ENCODE measurements around the gene BCAS3.
A peak's percentile ranks its signal among the peaks of the same experiment; 100 is the strongest.
"Not testable (repeated sequence)": the region's sequence is repeated elsewhere in the genome, so short reads cannot be mapped to it uniquely, and the experiment has no call there.

The BCAS3 gene

GRCh38 chr17:60934723-60935122, 257.1 kb downstream of the BCAS3 start:
- DNase-seq (ENCODE audit: low read depth): no peak

GRCh38 chr17:60935991-60936390, 258.3 kb downstream of the BCAS3 start:
- DNase-seq (ENCODE audit: low read depth): not testable (repeated sequence)

- no peak for DNase-seq (ENCODE audit: low read depth)
Observed at GRCh38 chr17:60939318-60939717, 261.7 kb downstream of the BCAS3 start.

GRCh38 chr17:60941028-60941427, 263.4 kb downstream of the BCAS3 start:
- peak; percentile 96 for DNase-seq (ENCODE audit: low read depth)

GRCh38 chr17:60941571-60941970, 263.9 kb downstream of the BCAS3 start:
- DNase-seq (ENCODE audit: low read depth): no peak

GRCh38 chr17:60944751-60945150, 267.1 kb downstream of the BCAS3 start:
- no peak for DNase-seq (ENCODE audit: low read depth)

- peak; percentile 6 for DNase-seq (ENCODE audit: low read depth)
Observed at GRCh38 chr17:60947100-60947499, 269.4 kb downstream of the BCAS3 start.

- DNase-seq (ENCODE audit: low read depth): no peak
Observed at GRCh38 chr17:60947543-60947942, 269.9 kb downstream of the BCAS3 start.

- no peak for DNase-seq (ENCODE audit: low read depth)
Observed at GRCh38 chr17:60952747-60953146, 275.1 kb downstream of the BCAS3 start.

GRCh38 chr17:60959011-60959410, 281.4 kb downstream of the BCAS3 start:
- DNase-seq (ENCODE audit: low read depth): peak; percentile 58

- peak; percentile 13 for DNase-seq (ENCODE audit: low read depth)
Observed at GRCh38 chr17:60959696-60960095, 282.0 kb downstream of the BCAS3 start.

- DNase-seq (ENCODE audit: low read depth): no peak
Observed at GRCh38 chr17:60960398-60961065, 282.9 kb downstream of the BCAS3 start.

GRCh38 chr17:60964160-60964559, 286.5 kb downstream of the BCAS3 start:
- DNase-seq (ENCODE audit: low read depth): no peak

- DNase-seq (ENCODE audit: low read depth): no peak
Observed at GRCh38 chr17:60968266-60968665, 290.6 kb downstream of the BCAS3 start.

GRCh38 chr17:60969500-60970037, 291.9 kb downstream of the BCAS3 start:
- DNase-seq (ENCODE audit: low read depth): peak; percentile 6

- no peak for DNase-seq (ENCODE audit: low read depth)
Observed at GRCh38 chr17:60970741-60971140, 293.1 kb downstream of the BCAS3 start.

GRCh38 chr17:60971515-60972369, 294.1 kb downstream of the BCAS3 start:
- DNase-seq (ENCODE audit: low read depth): peak; percentile 59

GRCh38 chr17:60976861-60977260, 299.2 kb downstream of the BCAS3 start:
- not testable (repeated sequence) for DNase-seq (ENCODE audit: low read depth)

- no peak for DNase-seq (ENCODE audit: low read depth)
Observed at GRCh38 chr17:60989379-60989778, 311.7 kb downstream of the BCAS3 start.

GRCh38 chr17:60989846-60990245, 312.2 kb downstream of the BCAS3 start:
- no peak for DNase-seq (ENCODE audit: low read depth)

GRCh38 chr17:60993497-60993896, 315.8 kb downstream of the BCAS3 start:
- DNase-seq (ENCODE audit: low read depth): no peak

GRCh38 chr17:60995680-60996079, 318.0 kb downstream of the BCAS3 start:
- DNase-seq (ENCODE audit: low read depth): no peak

GRCh38 chr17:61000911-61001310, 323.3 kb downstream of the BCAS3 start:
- peak; percentile 64 for DNase-seq (ENCODE audit: low read depth)

Data from amniotic epithelial cell (primary cell).